ENCODE data around the gene EDAR. TPM values are rescaled to one million over a fixed set of nuclear protein-coding genes. Genes with fewer than 3 reads are reported as not detected.

The EDAR gene
- total RNA-seq, 3 donors from 2014 or later (not counting 1 experiment from before 2014, with no cell fraction given) = 0.11 to 0.23 TPM; not detected in 1

- TF ChIP-seq CTCF (IDR thresholded peaks at IDR 0.05) = no peak
- ATAC-seq = no peak
- H3K4me1 ChIP-seq (ENCODE audit: control insufficient read depth, insufficient read depth, low read length) = no peaks in the 10 kb centered on the region
- Mint-ChIP-seq H3K4me3 (no peak overlapping the region), H3K27ac (no peak overlapping the region), H3K36me3 (no peaks in the 10 kb centered on the region), H3K4me1 (no peaks in the 10 kb centered on the region), H3K27me3 (ENCODE audit: low read depth in 2 of 2) (no peaks in the 10 kb centered on the region), H3K9me3 (no peaks in the 10 kb centered on the region)
- H3K4me3 ChIP-seq (ENCODE audit: low read length) = no peak overlapping the region
- no peak overlapping the region for H3K27ac ChIP-seq (ENCODE audit: low read length)
- WGBS (ENCODE audit: insufficient coverage) = 88% methylated on average over 5 of the region's 5 CpGs
- no peaks in the 10 kb centered on the region for H3K36me3 ChIP-seq (ENCODE audit: control insufficient read depth, insufficient read depth, low read length)
- no peak for DNase-seq
- H3K27me3 ChIP-seq (ENCODE audit: control insufficient read depth, insufficient read depth, low read length) = no peaks in the 10 kb centered on the region
- H3K9me3 ChIP-seq (ENCODE audit: control insufficient read depth, insufficient read depth, low read length) = no peaks in the 10 kb centered on the region
- intact Hi-C loops (cut with micrococcal nuclease) = no loop called here
Observed at GRCh38 chr2:108911401-108911800, 77.6 kb downstream of the EDAR start.

GRCh38 chr2:108910541-108911396, 78.3 kb downstream of the EDAR start:
- no peaks in the 10 kb centered on the region for H3K36me3 ChIP-seq (ENCODE audit: control insufficient read depth, insufficient read depth, low read length)
- TF ChIP-seq CTCF (IDR thresholded peaks at IDR 0.05) = no peak
- no peak overlapping the region for H3K4me3 Mint-ChIP-seq

GRCh38 chr2:108910011-108910431, 79.0 kb downstream of the EDAR start:
- Histone ChIP-seq H3K9me3 (ENCODE audit: control insufficient read depth, insufficient read depth, low read length) (no peaks in the 10 kb centered on the region), H3K27me3 (ENCODE audit: control insufficient read depth, insufficient read depth, low read length) (no peaks in the 10 kb centered on the region), H3K4me1 (ENCODE audit: control insufficient read depth, insufficient read depth, low read length) (no peaks in the 10 kb centered on the region), H3K36me3 (ENCODE audit: control insufficient read depth, insufficient read depth, low read length) (no peaks in the 10 kb centered on the region), H3K4me3 (ENCODE audit: low read length) (no peak overlapping the region), H3K27ac (ENCODE audit: low read length) (no peak overlapping the region)
- TF ChIP-seq CTCF (IDR thresholded peaks at IDR 0.05) = no peak
- Mint-ChIP-seq H3K36me3 (no peaks in the 10 kb centered on the region), H3K27ac (no peak overlapping the region), H3K9me3 (no peaks in the 10 kb centered on the region), H3K4me3 (no peak overlapping the region), H3K27me3 (ENCODE audit: low read depth in 2 of 2) (no peaks in the 10 kb centered on the region), H3K4me1 (no peaks in the 10 kb centered on the region)
- 92% methylated on average over 12 of the region's 12 CpGs for WGBS (ENCODE audit: insufficient coverage)
- DNase-seq = no peak
- intact Hi-C loops (cut with micrococcal nuclease) = no loop called here
- ATAC-seq = no peak

More at GRCh38 chr2:108910541-108911396, 78.3 kb downstream of the EDAR start:
- H3K4me1 ChIP-seq (ENCODE audit: control insufficient read depth, insufficient read depth, low read length) = no peaks in the 10 kb centered on the region
- Mint-ChIP-seq H3K9me3 (no peaks in the 10 kb centered on the region), H3K27me3 (ENCODE audit: low read depth in 2 of 2) (no peaks in the 10 kb centered on the region), H3K4me1 (no peaks in the 10 kb centered on the region), H3K36me3 (no peaks in the 10 kb centered on the region), H3K27ac (no peak overlapping the region)
- H3K9me3 ChIP-seq (ENCODE audit: control insufficient read depth, insufficient read depth, low read length) = no peaks in the 10 kb centered on the region
- ATAC-seq (no peak), DNase-seq (no peak)
- intact Hi-C loops (cut with micrococcal nuclease) = no loop called here
- H3K27me3 ChIP-seq (ENCODE audit: control insufficient read depth, insufficient read depth, low read length) = no peaks in the 10 kb centered on the region
- H3K4me3 ChIP-seq (ENCODE audit: low read length) = no peak overlapping the region
- H3K27ac ChIP-seq (ENCODE audit: low read length) = no peak overlapping the region
- WGBS (ENCODE audit: insufficient coverage) = 87% methylated on average over 20 of the region's 20 CpGs
